ENCODE measurements around the gene COL9A3. TPM values are rescaled to one million over a fixed set of nuclear protein-coding genes. Genes with fewer than 3 reads are reported as not detected.

The COL9A3 gene
- polyA plus RNA-seq, 2 of the 4 experiments (the other 2 are of a cell fraction), result 0.41 to 0.49 TPM

DNA sequence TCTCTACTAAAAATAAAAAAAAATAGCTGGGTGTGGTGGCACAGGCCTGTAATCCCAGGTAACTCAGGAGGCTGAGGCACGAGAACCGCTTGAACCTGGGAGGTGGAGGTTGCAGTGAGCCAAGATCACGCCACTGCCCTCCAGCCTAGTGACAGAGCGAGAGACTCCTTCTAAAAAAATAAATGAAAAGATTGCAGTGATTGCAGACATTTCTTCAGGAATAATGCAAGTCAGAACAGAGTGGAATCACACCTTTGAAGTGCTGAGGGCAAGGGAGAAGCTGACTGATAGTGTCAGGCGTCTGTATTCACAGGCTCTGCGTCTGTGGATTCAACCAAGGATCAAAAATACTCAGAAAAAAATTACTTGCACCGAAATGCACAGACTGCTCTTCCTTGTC is 47.4 kb downstream of the COL9A3 start:
- no peak for ATAC-seq
- no peak for FAIRE-seq

DNA sequence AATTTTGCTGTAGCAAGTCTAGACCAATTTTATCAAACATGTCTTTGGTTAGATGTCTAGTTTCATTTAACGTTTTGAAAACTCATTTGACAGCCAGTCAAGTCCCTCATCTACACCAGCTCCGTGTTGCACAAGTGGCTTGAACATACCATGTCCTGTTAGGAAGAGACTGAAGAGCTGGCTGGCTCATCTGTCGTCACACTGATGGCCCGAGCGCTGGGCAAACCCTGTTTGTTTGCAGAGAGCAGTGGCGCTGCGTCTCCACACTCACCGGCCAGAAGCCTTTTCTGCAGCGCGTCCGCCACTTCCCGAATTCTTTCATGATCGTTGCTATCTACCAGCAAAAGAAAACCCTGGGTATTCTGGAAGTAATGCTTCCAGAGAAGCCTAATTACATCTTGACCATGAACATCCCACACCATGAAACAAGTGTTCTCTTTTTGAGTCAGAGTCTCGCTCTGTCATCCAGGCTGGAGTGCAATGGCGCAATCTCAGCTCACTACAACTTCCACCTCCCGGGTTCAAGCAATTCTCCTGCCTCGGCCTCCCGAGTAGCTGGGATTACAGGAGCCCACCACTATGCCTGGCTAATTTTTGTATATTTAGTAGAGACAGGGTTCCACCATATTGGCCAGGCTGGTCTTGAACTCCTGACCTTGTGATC is 55.5 kb downstream of the COL9A3 start:
- TF ChIP-seq EHF (CRISPR knock-in tag; IDR thresholded peaks at IDR 0.05) (no peak), SMC3 (IDR thresholded peaks at IDR 0.05) (no peak), NR3C1 (IDR thresholded peaks at IDR 0.05) (no peak), CHD4 (IDR thresholded peaks at IDR 0.05; ENCODE audit: borderline replicate concordance) (no peak), FOXS1 (CRISPR knock-in tag; IDR thresholded peaks at IDR 0.05) (no peak), SREBF2 (IDR thresholded peaks at IDR 0.05) (no peak), POLR2A (IDR thresholded peaks at IDR 0.05; ENCODE audit: low read length) (no peak), RARB (CRISPR knock-in tag; IDR thresholded peaks at IDR 0.05) (no peak), MAZ (IDR thresholded peaks at IDR 0.05; ENCODE audit: borderline replicate concordance, low read depth, low read length) (no peak), KDM5A (IDR thresholded peaks at IDR 0.05) (no peak), JUN (IDR thresholded peaks at IDR 0.05) (no peak), CEBPB (IDR thresholded peaks at IDR 0.05) (no peak), BHLHE40 (IDR thresholded peaks at IDR 0.05; ENCODE audit: low read depth, low read length) (no peak)
- TF ChIP-seq, protein P1, sequence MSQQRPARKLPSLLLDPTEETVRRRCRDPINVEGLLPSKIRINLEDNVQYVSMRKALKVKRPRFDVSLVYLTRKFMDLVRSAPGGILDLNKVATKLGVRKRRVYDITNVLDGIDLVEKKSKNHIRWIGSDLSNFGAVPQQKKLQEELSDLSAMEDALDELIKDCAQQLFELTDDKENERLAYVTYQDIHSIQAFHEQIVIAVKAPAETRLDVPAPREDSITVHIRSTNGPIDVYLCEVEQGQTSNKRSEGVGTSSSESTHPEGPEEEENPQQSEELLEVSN (IDR thresholded peaks at IDR 0.05; ENCODE audit: borderline replicate concordance, low read depth), result no peak
- TF ChIP-seq, protein P2, sequence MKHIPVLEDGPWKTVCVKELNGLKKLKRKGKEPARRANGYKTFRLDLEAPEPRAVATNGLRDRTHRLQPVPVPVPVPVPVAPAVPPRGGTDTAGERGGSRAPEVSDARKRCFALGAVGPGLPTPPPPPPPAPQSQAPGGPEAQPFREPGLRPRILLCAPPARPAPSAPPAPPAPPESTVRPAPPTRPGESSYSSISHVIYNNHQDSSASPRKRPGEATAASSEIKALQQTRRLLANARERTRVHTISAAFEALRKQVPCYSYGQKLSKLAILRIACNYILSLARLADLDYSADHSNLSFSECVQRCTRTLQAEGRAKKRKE (CRISPR knock-in tag; IDR thresholded peaks at IDR 0.05; ENCODE audit: low read depth), result no peak
- TF ChIP-seq, protein P3, sequence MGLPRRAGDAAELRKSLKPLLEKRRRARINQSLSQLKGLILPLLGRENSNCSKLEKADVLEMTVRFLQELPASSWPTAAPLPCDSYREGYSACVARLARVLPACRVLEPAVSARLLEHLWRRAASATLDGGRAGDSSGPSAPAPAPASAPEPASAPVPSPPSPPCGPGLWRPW (IDR thresholded peaks at IDR 0.05), result no peak
- TF ChIP-seq, protein P4, sequence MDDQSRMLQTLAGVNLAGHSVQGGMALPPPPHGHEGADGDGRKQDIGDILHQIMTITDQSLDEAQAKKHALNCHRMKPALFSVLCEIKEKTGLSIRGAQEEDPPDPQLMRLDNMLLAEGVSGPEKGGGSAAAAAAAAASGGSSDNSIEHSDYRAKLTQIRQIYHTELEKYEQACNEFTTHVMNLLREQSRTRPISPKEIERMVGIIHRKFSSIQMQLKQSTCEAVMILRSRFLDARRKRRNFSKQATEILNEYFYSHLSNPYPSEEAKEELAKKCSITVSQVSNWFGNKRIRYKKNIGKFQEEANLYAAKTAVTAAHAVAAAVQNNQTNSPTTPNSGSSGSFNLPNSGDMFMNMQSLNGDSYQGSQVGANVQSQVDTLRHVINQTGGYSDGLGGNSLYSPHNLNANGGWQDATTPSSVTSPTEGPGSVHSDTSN (IDR thresholded peaks at IDR 0.05), result no peak
- TF ChIP-seq, protein P5, sequence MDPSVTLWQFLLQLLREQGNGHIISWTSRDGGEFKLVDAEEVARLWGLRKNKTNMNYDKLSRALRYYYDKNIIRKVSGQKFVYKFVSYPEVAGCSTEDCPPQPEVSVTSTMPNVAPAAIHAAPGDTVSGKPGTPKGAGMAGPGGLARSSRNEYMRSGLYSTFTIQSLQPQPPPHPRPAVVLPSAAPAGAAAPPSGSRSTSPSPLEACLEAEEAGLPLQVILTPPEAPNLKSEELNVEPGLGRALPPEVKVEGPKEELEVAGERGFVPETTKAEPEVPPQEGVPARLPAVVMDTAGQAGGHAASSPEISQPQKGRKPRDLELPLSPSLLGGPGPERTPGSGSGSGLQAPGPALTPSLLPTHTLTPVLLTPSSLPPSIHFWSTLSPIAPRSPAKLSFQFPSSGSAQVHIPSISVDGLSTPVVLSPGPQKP (IDR thresholded peaks at IDR 0.05; ENCODE audit: low read depth, low read length), result no peak
- no peak for DNase-seq (ENCODE audit: low read depth in 1 of 2, low spot score in 1 of 2)
- Histone ChIP-seq H3K4me3 (no peak overlapping the region), H3K4me2 (no peak overlapping the region), H3K27ac (no peak overlapping the region), H3K9me3 (no peaks in the 10 kb centered on the region; the same call in 2 of the 3 replicates), H3K4me1 (peaks cover 15% of the 10 kb centered on the region)
- CTCF ChIA-PET, result interaction anchor here (1.0 to 8.1 kb wide), 10 partner anchors 9 to 136 kb away, joined by 3 to 121 read pairs (median 4); partner anchors contain the start of gene TCFL5
- no peak for ATAC-seq
- 79% methylated on average over 18 of the region's 18 CpGs for WGBS (ENCODE audit: missing lambda C conversion rate)
- no peak for FAIRE-seq
- POLR2A ChIA-PET, result no interaction called here

More for the DNA sequence above, 47.4 kb downstream of the COL9A3 start:
- H3K27ac ChIP-seq, result no peak overlapping the region
- H3K4me3 ChIP-seq, result no peak overlapping the region
- no peak overlapping the region for H3K4me2 ChIP-seq
- CTCF ChIA-PET, result interaction anchor here (6.1 kb wide), 1 partner anchor 11 kb away, joined by 40 read pairs; no protein-coding TSS in a partner anchor
- POLR2A ChIA-PET, result no interaction called here
- DNase-seq (ENCODE audit: low read depth in 1 of 2, low spot score in 1 of 2), result no peak
- H3K4me1 ChIP-seq, result peaks cover 13% of the 10 kb centered on the region
- TF ChIP-seq EHF (CRISPR knock-in tag; IDR thresholded peaks at IDR 0.05) (no peak), HDAC2 (IDR thresholded peaks at IDR 0.05) (no peak), TP53 (CRISPR knock-in tag; IDR thresholded peaks at IDR 0.05) (no peak), HEYL (CRISPR knock-in tag; IDR thresholded peaks at IDR 0.05) (no peak), GATA3 (IDR thresholded peaks at IDR 0.05; ENCODE audit: borderline replicate concordance) (no peak), ESRRA (IDR thresholded peaks at IDR 0.05; ENCODE audit: borderline replicate concordance, low read length) (no peak), MAZ (IDR thresholded peaks at IDR 0.05; ENCODE audit: borderline replicate concordance, low read depth, low read length) (no peak)
- TF ChIP-seq, protein P6, sequence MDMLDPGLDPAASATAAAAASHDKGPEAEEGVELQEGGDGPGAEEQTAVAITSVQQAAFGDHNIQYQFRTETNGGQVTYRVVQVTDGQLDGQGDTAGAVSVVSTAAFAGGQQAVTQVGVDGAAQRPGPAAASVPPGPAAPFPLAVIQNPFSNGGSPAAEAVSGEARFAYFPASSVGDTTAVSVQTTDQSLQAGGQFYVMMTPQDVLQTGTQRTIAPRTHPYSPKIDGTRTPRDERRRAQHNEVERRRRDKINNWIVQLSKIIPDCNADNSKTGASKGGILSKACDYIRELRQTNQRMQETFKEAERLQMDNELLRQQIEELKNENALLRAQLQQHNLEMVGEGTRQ (IDR thresholded peaks at IDR 0.05), result no peak
- TF ChIP-seq, protein P7, sequence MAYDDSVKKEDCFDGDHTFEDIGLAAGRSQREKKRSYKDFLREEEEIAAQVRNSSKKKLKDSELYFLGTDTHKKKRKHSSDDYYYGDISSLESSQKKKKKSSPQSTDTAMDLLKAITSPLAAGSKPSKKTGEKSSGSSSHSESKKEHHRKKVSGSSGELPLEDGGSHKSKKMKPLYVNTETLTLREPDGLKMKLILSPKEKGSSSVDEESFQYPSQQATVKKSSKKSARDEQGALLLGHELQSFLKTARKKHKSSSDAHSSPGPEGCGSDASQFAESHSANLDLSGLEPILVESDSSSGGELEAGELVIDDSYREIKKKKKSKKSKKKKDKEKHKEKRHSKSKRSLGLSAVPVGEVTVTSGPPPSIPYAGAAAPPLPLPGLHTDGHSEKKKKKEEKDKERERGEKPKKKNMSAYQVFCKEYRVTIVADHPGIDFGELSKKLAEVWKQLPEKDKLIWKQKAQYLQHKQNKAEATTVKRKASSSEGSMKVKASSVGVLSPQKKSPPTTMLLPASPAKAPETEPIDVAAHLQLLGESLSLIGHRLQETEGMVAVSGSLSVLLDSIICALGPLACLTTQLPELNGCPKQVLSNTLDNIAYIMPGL (CRISPR knock-in tag; IDR thresholded peaks at IDR 0.05; ENCODE audit: borderline replicate concordance), result no peak
- TF ChIP-seq, protein P8, sequence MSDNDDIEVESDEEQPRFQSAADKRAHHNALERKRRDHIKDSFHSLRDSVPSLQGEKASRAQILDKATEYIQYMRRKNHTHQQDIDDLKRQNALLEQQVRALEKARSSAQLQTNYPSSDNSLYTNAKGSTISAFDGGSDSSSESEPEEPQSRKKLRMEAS (IDR thresholded peaks at IDR 0.05), result no peak
- TF ChIP-seq, protein P9, sequence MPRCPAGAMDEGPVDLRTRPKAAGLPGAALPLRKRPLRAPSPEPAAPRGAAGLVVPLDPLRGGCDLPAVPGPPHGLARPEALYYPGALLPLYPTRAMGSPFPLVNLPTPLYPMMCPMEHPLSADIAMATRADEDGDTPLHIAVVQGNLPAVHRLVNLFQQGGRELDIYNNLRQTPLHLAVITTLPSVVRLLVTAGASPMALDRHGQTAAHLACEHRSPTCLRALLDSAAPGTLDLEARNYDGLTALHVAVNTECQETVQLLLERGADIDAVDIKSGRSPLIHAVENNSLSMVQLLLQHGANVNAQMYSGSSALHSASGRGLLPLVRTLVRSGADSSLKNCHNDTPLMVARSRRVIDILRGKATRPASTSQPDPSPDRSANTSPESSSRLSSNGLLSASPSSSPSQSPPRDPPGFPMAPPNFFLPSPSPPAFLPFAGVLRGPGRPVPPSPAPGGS (IDR thresholded peaks at IDR 0.05), result no peak
- H3K9me3 ChIP-seq, result peaks cover 16% of the 10 kb centered on the region
- WGBS (ENCODE audit: missing lambda C conversion rate), result 71% methylated on average over 7 of the region's 7 CpGs

All from A549 (cell line).